Gastrocnemius medialis (tissue), 4 donors: Measurements from ENCODE around the gene RGS18. TPM values are rescaled to one million over a fixed set of nuclear protein-coding genes. Genes with fewer than 3 reads are reported as not detected.

Source experiments
- ATAC-seq, 2 donors: fragments of 150-250 bp; one replicate each; pipeline ENCODE4 v1.9.1; 2016
- DNase-seq, 2 donors: peaks; one replicate each; pipeline ENCODE4 v3.0.0-alpha.2; 2019
- H3K27ac ChIP-seq, 4 donors: fragments of 200-600 bp; sonication (generic); 1 replicate in 1 of 4; 2 replicates in 3 of 4; pipeline ENCODE4 v1.5.1; 2016 to 2018; ENCODE audit warnings: mild to moderate bottlenecking in 2 of 4, moderate library complexity in 1 of 4
- H3K27me3 ChIP-seq, 3 donors: fragments of 200-600 bp; sonication (generic) in 2 of 3; 1 replicate in 1 of 3; 2 replicates in 2 of 3; pipeline versions ENCODE4 v1.5.1 to v1.6.0; 2016 to 2019; ENCODE audit warnings: mild to moderate bottlenecking in 1 of 3, moderate library complexity in 1 of 3
- H3K36me3 ChIP-seq, 2 donors: fragments of 200-600 bp; sonication (generic) in 1 of 2; one replicate each; pipeline ENCODE4 v1.5.1; 2017 to 2018
- H3K4me1 ChIP-seq, 2 donors: fragments of 200-600 bp; sonication (generic) in 1 of 2; one replicate each; pipeline ENCODE4 v1.5.1; 2016 to 2017; ENCODE audit warnings: mild to moderate bottlenecking in 2 of 2
- H3K4me3 ChIP-seq, 4 donors: fragments of 200-600 bp; sonication (generic) in 3 of 4; 1 replicate in 1 of 4; 2 replicates in 3 of 4; pipeline ENCODE4 v1.5.1; 2016 to 2019; ENCODE audit warnings: mild to moderate bottlenecking in 2 of 4
- H3K9me3 ChIP-seq, 3 donors: fragments of 200-600 bp; sonication (generic) in 2 of 3; 1 replicate in 1 of 3; 2 replicates in 2 of 3; pipeline ENCODE4 v1.5.1; 2016 to 2019
- CTCF ChIP-seq, 5 experiments: fragments of 450-650 bp in 3 of 5; fragments of 200-600 bp in 2 of 5; sonication (generic) in 2 of 5; IDR thresholded peaks in 4 of 5; conservative IDR thresholded peaks in 1 of 5; 1 replicate in 4 of 5; 2 replicates in 1 of 5; pipeline ENCODE4 v1.5.1; 2016 to 2019; ENCODE audit warnings: antibody characterized with exemption in 5 of 5, mild to moderate bottlenecking in 3 of 5, moderate library complexity in 3 of 5
- POLR2A ChIP-seq, 2 donors: fragments of 450-650 bp; IDR thresholded peaks; one replicate each; pipeline ENCODE4 v1.6.1; 2017; ENCODE audit warnings: antibody characterized with exemption in 2 of 2, mild to moderate bottlenecking in 2 of 2, moderate library complexity in 2 of 2
- in situ Hi-C, 4 donors: fragments of 200-750 bp; cut with MboI; loops; one replicate each; pipeline versions ENCODE4 v1.15.0 to v1.8.0; 2017; ENCODE audit warnings: low sequenced_read_pairs in 4 of 4
- intact Hi-C: fragments of 100-400 bp; cut with DNase I; formaldehyde crosslinking; loops from one replicate; pipeline ENCODE4 v1.15.1; 2023; ENCODE audit warnings: low total_unique reads
- total RNA-seq, 4 donors: library from RNA; depleted of rRNA; stranded (reverse); fragments of >200 nt; gene quantifications; one replicate each; pipeline versions ENCODE4 v1.1.0 to v1.2.3, GENCODE V29; 2016

RGS18 gene
- total RNA-seq, 4 donors from 2014 or later: 0.78 to 1.0 TPM; not detected in 2

DNA sequence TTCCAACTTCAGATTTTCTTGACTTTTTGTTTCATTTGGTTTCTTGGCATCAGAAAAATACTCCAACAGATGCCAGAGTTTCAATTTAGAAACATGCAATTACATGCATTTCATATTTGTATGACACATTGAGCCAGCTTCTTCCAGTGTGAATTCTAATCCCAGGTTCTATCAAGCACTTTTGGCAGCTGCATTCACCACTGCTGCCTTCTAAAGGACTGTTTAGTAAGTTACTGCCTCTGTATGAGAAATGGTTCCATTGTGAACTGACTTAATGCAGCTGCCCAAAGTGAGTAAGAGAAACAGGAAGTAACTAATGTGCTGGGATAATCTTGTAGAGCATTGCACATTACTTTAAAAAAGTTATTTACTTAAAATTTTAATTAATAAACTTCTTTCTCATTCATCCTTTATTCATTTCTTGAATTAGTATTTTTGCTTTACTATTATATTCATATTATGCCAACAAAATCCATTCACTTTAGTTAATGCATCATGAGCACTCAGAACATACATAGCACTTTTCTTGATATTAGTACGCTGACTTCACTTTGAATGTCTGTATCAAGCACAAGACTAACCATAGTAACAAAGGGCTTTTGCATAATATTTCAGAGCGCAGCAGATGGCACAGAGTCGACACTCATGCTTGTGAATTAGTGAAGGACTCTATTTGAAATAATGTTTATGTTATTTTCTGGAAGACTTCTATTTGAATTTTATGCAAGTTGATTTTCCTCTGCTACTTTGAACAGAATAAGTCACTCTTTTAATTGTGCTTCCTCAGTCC, 9.8 kb downstream of the RGS18 start:
- no peak for TF ChIP-seq POLR2A (IDR thresholded peaks at IDR 0.05)
- no peak for TF ChIP-seq CTCF (IDR thresholded peaks at IDR 0.05 in 4 of 5, conservative IDR thresholded peaks at IDR 0.05 in 1 of 5)
- Histone ChIP-seq H3K4me3 (no peak overlapping the region), H3K36me3 (no peaks in the 10 kb centered on the region), H3K27ac (no peak overlapping the region), H3K4me1 (no peaks in the 10 kb centered on the region), H3K27me3 (no peaks in the 10 kb centered on the region), H3K9me3 (no peaks in the 10 kb centered on the region)
- in situ Hi-C loops (no loop called here), intact Hi-C loops (no loop called here)
- no peak for ATAC-seq
- DNase-seq: no peak

GRCh38 chr1:192168964-192169363, 10.7 kb downstream of the RGS18 start:
- Histone ChIP-seq H3K27me3 (no peaks in the 10 kb centered on the region), H3K27ac (no peak overlapping the region), H3K4me1 (no peaks in the 10 kb centered on the region), H3K4me3 (no peak overlapping the region), H3K36me3 (no peaks in the 10 kb centered on the region), H3K9me3 (no peaks in the 10 kb centered on the region)
- intact Hi-C loops (no loop called here), in situ Hi-C loops (no loop called here)
- ATAC-seq: no peak
- TF ChIP-seq POLR2A (IDR thresholded peaks at IDR 0.05) (no peak), CTCF (IDR thresholded peaks at IDR 0.05 in 4 of 5, conservative IDR thresholded peaks at IDR 0.05 in 1 of 5) (no peak)
- DNase-seq: no peak

DNA sequence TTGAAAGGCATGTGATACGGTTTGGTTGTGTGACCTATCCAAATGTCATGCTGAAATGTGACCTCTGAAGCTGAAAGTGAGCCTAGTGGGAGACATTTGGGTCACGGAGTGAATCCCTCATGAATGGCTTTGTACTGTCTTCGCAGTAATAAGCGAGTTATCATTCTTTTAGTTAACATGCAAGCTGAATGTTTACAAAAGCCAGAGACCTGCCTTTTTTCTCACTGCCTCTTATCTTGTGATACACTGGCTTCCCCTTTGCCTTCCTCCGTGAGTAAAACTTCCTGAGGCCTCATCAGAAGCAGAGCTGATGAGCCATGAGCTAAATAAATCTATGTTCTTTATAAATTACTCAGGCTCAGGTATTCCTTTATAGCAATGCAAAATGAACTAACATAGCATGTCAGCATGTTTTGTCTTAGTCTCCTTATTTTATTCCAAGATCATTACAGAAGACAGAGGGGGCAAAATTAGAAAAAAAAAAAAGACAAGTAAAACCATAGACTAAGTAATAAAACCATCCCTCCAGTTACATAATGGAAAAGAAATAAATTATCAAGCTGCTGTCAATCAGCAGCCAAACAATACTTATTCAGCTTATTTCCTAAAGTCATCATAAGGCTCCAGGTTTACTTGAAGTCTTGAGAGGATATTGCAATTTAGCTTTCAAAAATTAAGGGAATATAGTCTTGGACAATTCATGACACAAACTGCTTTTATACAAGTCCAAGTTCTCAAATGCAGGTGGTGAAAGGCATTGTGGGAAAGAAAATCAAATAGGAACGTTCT, 12.1 kb downstream of the RGS18 start:
- DNase-seq: no peak
- TF ChIP-seq POLR2A (IDR thresholded peaks at IDR 0.05): no peak
- H3K27me3 ChIP-seq: no peaks in the 10 kb centered on the region
- intact Hi-C loops (no loop called here), in situ Hi-C loops (no loop called here)
- no peak overlapping the region for H3K4me3 ChIP-seq
- no peak for ATAC-seq
- no peaks in the 10 kb centered on the region for H3K9me3 ChIP-seq
- H3K27ac ChIP-seq: no peak overlapping the region
- H3K36me3 ChIP-seq: no peaks in the 10 kb centered on the region
- H3K4me1 ChIP-seq: no peaks in the 10 kb centered on the region

DNA sequence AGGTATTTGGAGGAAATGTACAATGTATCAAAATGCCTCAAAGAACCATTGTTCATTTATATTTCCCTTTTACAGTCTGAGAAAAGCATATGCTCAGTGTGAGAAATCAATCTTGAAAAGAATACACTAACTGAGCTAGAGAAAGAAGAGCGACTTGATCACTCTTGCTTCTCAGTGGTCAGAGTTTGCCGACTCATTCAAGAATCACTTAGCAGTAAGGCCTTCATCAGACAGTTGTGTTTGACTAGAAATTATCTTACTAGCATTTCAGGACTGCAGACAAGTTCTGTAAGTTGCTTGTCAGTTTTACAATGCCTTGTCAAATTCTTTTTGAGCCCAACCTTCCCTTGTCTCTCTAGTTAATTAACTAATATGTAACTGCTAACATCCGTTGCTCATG, 12.9 kb downstream of the RGS18 start:
- in situ Hi-C loops (no loop called here), intact Hi-C loops (no loop called here)
- H3K4me1 ChIP-seq: no peaks in the 10 kb centered on the region
- H3K36me3 ChIP-seq: no peaks in the 10 kb centered on the region
- DNase-seq (no peak), ATAC-seq (no peak)
- no peak overlapping the region for H3K27ac ChIP-seq
- H3K27me3 ChIP-seq: no peaks in the 10 kb centered on the region
- H3K9me3 ChIP-seq: no peaks in the 10 kb centered on the region
- no peak overlapping the region for H3K4me3 ChIP-seq
- no peak for TF ChIP-seq CTCF (IDR thresholded peaks at IDR 0.05 in 4 of 5, conservative IDR thresholded peaks at IDR 0.05 in 1 of 5)
- TF ChIP-seq POLR2A (IDR thresholded peaks at IDR 0.05): no peak

DNA sequence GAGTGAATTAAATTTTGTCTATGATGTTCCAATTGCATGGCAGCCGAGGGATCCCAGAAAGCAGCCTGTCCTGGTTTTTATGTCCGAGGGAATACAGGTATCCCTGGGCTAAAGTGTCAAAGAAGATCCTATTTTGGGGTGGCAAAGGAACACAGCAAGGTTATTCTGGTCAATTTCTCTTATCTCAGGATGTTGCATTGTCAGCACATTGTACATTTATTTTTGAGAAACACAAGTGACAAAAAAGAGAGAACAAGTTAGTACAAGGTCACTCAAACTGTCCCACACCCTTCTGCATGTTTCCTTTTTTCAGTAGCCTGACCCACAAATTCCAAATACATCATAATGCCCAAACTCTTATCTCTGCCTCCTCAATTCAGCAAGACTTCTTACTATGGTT, 17.7 kb downstream of the RGS18 start:
- DNase-seq (no peak), ATAC-seq (no peak)
- Histone ChIP-seq H3K4me3 (no peak overlapping the region), H3K36me3 (no peaks in the 10 kb centered on the region), H3K27me3 (no peaks in the 10 kb centered on the region), H3K9me3 (no peaks in the 10 kb centered on the region), H3K27ac (no peak overlapping the region), H3K4me1 (no peaks in the 10 kb centered on the region)
- intact Hi-C loops (no loop called here), in situ Hi-C loops (no loop called here)
- TF ChIP-seq CTCF (IDR thresholded peaks at IDR 0.05 in 4 of 5, conservative IDR thresholded peaks at IDR 0.05 in 1 of 5) (no peak), POLR2A (IDR thresholded peaks at IDR 0.05) (no peak)
